OCI-LY7 (cell line): ENCODE results near the gene SYNJ1. TPM values are rescaled to one million over a fixed set of nuclear protein-coding genes. Genes with fewer than 3 reads are reported as not detected.
"Not testable (repeated sequence)": the region's sequence is repeated elsewhere in the genome, so short reads cannot be mapped to it uniquely, and the experiment has no call there.

Experiments
- BruUV-seq: library from RNA; stranded (reverse); fragments of 400-500 nt; replicated peaks from 2 replicates; lab custom pipeline; 2021; lab: Mats Ljungman, UMichigan
- CTCF ChIA-PET: fragments of 300-600 bp; sonication (Branson Sonifier 250); formaldehyde crosslinking; loops from one replicate; lab custom pipeline; 2022; ENCODE audit warnings: antibody characterized with exemption; ENCODE audit not compliant: unreplicated experiment; lab: Charles Lee
- POLR2A ChIA-PET: fragments of 300-600 bp; sonication (Branson Sonifier 250); formaldehyde crosslinking; loops from one replicate; lab custom pipeline; 2022; ENCODE audit warnings: antibody characterized with exemption; lab: Charles Lee
- DNase-seq: peaks from one replicate; pipeline ENCODE4 v3.0.0-alpha.2; 2015; ENCODE audit warnings: low spot score
- H2AFZ ChIP-seq: fragments of 200-600 bp; sonication (generic), shearing (Covaris generic); 2 replicates; pipeline ENCODE4 v1.6.1; 2014; ENCODE audit warnings: mild to moderate bottlenecking, antibody characterized with exemption, low read length, moderate library complexity
- H3K27ac ChIP-seq: fragments of 200-600 bp; sonication (generic); 2 replicates; pipeline ENCODE4 v1.5.1; 2014; ENCODE audit warnings: mixed run types, low read depth, mild to moderate bottlenecking, moderate library complexity, low read length, inconsistent platforms; ENCODE audit not compliant: poor library complexity, severe bottlenecking
- H3K36me3 ChIP-seq: fragments of 200-600 bp; sonication (generic); 2 replicates; pipeline ENCODE4 v1.6.1; 2014; ENCODE audit warnings: mild to moderate bottlenecking, antibody characterized with exemption, low read length, moderate library complexity, mixed read lengths; ENCODE audit not compliant: insufficient read depth
- H3K4me1 ChIP-seq: fragments of 200-600 bp; sonication (generic); 2 replicates; pipeline ENCODE4 v1.5.1; 2014; ENCODE audit warnings: mild to moderate bottlenecking, low read length; ENCODE audit not compliant: insufficient read depth, poor library complexity, severe bottlenecking
- H3K4me2 ChIP-seq: fragments of 200-600 bp; sonication (generic); 2 replicates; pipeline ENCODE4 v1.6.1; 2014; ENCODE audit warnings: mild to moderate bottlenecking, low read length
- H3K4me3 ChIP-seq: fragments of 200-600 bp; sonication (generic); 2 replicates; pipeline ENCODE4 v1.5.1; 2014; ENCODE audit warnings: mild to moderate bottlenecking, low read depth, low read length; ENCODE audit not compliant: poor library complexity, severe bottlenecking
- H3K79me2 ChIP-seq: fragments of 200-600 bp; sonication (generic); 2 replicates; pipeline ENCODE4 v1.6.1; 2016; ENCODE audit warnings: low read depth, mild to moderate bottlenecking, low read length, moderate library complexity, mixed read lengths; ENCODE audit not compliant: insufficient read depth
- H3K9me2 ChIP-seq: fragments of 200-600 bp; sonication (generic); 2 replicates; pipeline ENCODE4 v1.6.1; 2016; ENCODE audit warnings: mild to moderate bottlenecking, low read length, mixed read lengths; ENCODE audit not compliant: insufficient read depth
- H3K9me3 ChIP-seq: fragments of 200-600 bp; sonication (generic); 2 replicates; pipeline ENCODE4 v1.6.1; 2014; ENCODE audit warnings: mild to moderate bottlenecking, mixed run types, low read length, mixed read lengths
- H4K20me1 ChIP-seq: fragments of 200-600 bp; sonication (generic); 2 replicates; pipeline ENCODE4 v1.6.1; 2014; ENCODE audit warnings: mild to moderate bottlenecking, antibody characterized with exemption, low read length, moderate library complexity, mixed read lengths; ENCODE audit not compliant: insufficient read depth
- CTCF ChIP-seq: fragments of 200-600 bp; sonication (generic); conservative IDR thresholded peaks from 2 replicates; pipeline ENCODE4 v1.5.1; 2014; ENCODE audit warnings: mild to moderate bottlenecking, antibody characterized with exemption, low read length, moderate library complexity, mixed read lengths
- EZH2phosphoT487 ChIP-seq: fragments of 200-600 bp; sonication (generic); IDR thresholded peaks from 2 replicates; pipeline ENCODE4 v1.6.1; 2018; ENCODE audit warnings: low read depth, borderline replicate concordance, mild to moderate bottlenecking, mixed run types, antibody characterized with exemption, low read length, moderate library complexity, mixed read lengths
- intact Hi-C: fragments of 100-400 bp; cut with micrococcal nuclease; formaldehyde crosslinking; loops from one replicate; pipeline ENCODE4 v1.10.0; 2022; ENCODE audit not compliant: unreplicated experiment
- total RNA-seq, 2 experiments: library from RNA; depleted of rRNA in 1 of 2; stranded (reverse); fragments of >200 nt in 1 of 2; shearing (Covaris generic) in 1 of 2; gene quantifications; 2 replicates each; pipeline ENCODE4 v1.2.3, GENCODE V29; 2014 to 2022

The SYNJ1 gene
- total RNA-seq, 2 experiments from 2014 or later, result 3.8 to 8.0 TPM

- no TSS peak for BruUV-seq
- H2AFZ ChIP-seq, result no peak overlapping the region
- no peak overlapping the region for H3K27ac ChIP-seq
- intact Hi-C loops, result no loop called here
- no peaks in the 10 kb centered on the region for H3K36me3 ChIP-seq
- DNase-seq, result no peak
- H3K4me2 ChIP-seq, result no peak overlapping the region
- H3K9me3 ChIP-seq, result no peaks in the 10 kb centered on the region
- H3K9me2 ChIP-seq, result no peaks in the 10 kb centered on the region
- POLR2A ChIA-PET, result interaction anchor here (0.6 to 1.3 kb wide), 3 partner anchors 14 to 167 kb away, joined by 3 read pairs; no protein-coding TSS in a partner anchor
- no peak for TF ChIP-seq CTCF
- TF ChIP-seq EZH2phosphoT487, result no peak
- H3K4me1 ChIP-seq, result peaks cover 14% of the 10 kb centered on the region
- no peak overlapping the region for H3K4me3 ChIP-seq
- peaks cover 12% of the 10 kb centered on the region; the same call in 1 of the 2 replicates for H3K79me2 ChIP-seq
- H4K20me1 ChIP-seq, result no peaks in the 10 kb centered on the region
- CTCF ChIA-PET, result interaction anchor here (0.7 kb wide), 1 partner anchor 164 kb away, joined by 3 read pairs; no protein-coding TSS in a partner anchor
Measured at GRCh38 chr21:32776743-32777142, 48.9 kb upstream of the SYNJ1 start.

GRCh38 chr21:32773048-32773344 lies 45.2 kb upstream of the SYNJ1 start:
- not testable (repeated sequence) for H3K27ac ChIP-seq, H3K9me3 ChIP-seq, DNase-seq, H3K9me2 ChIP-seq, BruUV-seq
- ChIA-PET POLR2A (interaction anchor here (0.7 to 1.5 kb wide), 5 partner anchors 10 to 65 kb away, joined by 3 to 8 read pairs (median 3); partner anchors contain the start of gene SYNJ1), CTCF (interaction anchor here (1.1 kb wide), 1 partner anchor 19 kb away, joined by 3 read pairs; no protein-coding TSS in a partner anchor)
- Histone ChIP-seq H4K20me1 (peaks cover 21% of the 10 kb centered on the region), H3K4me1 (peaks cover 26% of the 10 kb centered on the region), H3K4me2 (peak overlapping the region; percentile 95), H2AFZ (peak overlapping the region; percentile 97; the same call in 1 of the 2 replicates), H3K4me3 (peak overlapping the region; percentile 88), H3K79me2 (peaks cover 48% of the 10 kb centered on the region), H3K36me3 (peaks cover 28% of the 10 kb centered on the region)
- intact Hi-C loops, result loop anchor here (2.0 to 5.0 kb wide), 4 partner anchors 381 to 770 kb away; partner anchors contain the start of genes GART, IL10RB, SON and URB1

GRCh38 chr21:32772281-32773047 lies 44.7 kb upstream of the SYNJ1 start:
- TSS peak; percentile 90 for BruUV-seq
- Histone ChIP-seq H3K9me2 (no peaks in the 10 kb centered on the region), H4K20me1 (peaks cover 21% of the 10 kb centered on the region), H3K36me3 (peaks cover 33% of the 10 kb centered on the region), H3K27ac (peak overlapping the region; percentile 64), H3K4me2 (peak overlapping the region; percentile 95), H2AFZ (peak overlapping the region; percentile 97), H3K4me1 (peaks cover 26% of the 10 kb centered on the region), H3K9me3 (peaks cover 8% of the 10 kb centered on the region; the same call in 1 of the 2 replicates), H3K79me2 (peaks cover 53% of the 10 kb centered on the region), H3K4me3 (peak overlapping the region; percentile 88)
- CTCF ChIA-PET, result interaction anchor here (0.5 to 1.1 kb wide), 2 partner anchors 18 to 396 kb away, joined by 3 read pairs; no protein-coding TSS in a partner anchor
- POLR2A ChIA-PET, result interaction anchor here (0.6 to 1.5 kb wide), 6 partner anchors 11 to 951 kb away, joined by 3 to 8 read pairs (median 3); partner anchors contain the start of gene SYNJ1
- TF ChIP-seq CTCF (no peak), EZH2phosphoT487 (no peak)
- intact Hi-C loops, result loop anchor here (1.0 to 5.0 kb wide), 6 partner anchors 44 to 770 kb away; partner anchors contain the start of genes CFAP298, GART, IL10RB and SON
- DNase-seq, result peak; percentile 37
